Measurements from ENCODE around the gene B4GALNT3.

- no peak for TF ChIP-seq CTCF (IDR thresholded peaks at IDR 0.05)
- TF ChIP-seq MAX (IDR thresholded peaks at IDR 0.05): 0 out of 2 replicates have a peak, but pooled peaks have one; percentile 9
- no peak for TF ChIP-seq RFX5 (IDR thresholded peaks at IDR 0.05)
- no peak for TF ChIP-seq REST (IDR thresholded peaks at IDR 0.05)
- TF ChIP-seq HOXA7 (CRISPR knock-in tag; IDR thresholded peaks at IDR 0.05): no peak
- no peak for TF ChIP-seq JUN (IDR thresholded peaks at IDR 0.05)
- TF ChIP-seq HDAC2 (IDR thresholded peaks at IDR 0.05): no peak
These were observed 115.4 kb downstream of the B4GALNT3 start for GRCh38 chr12:575129-575502.
